Dedifferentiated amniotic fluid mesenchymal stem cell (primary cell): Measurements from ENCODE around the gene CRP.
"Not testable (repeated sequence)": the region's sequence is repeated elsewhere in the genome, so short reads cannot be mapped to it uniquely, and the experiment has no call there.

Experiments
- DNase-seq: peaks from one replicate; pipeline ENCODE4 v3.0.0-alpha.2; 2016; ENCODE audit errors: extremely low spot score

Gene CRP

DNA sequence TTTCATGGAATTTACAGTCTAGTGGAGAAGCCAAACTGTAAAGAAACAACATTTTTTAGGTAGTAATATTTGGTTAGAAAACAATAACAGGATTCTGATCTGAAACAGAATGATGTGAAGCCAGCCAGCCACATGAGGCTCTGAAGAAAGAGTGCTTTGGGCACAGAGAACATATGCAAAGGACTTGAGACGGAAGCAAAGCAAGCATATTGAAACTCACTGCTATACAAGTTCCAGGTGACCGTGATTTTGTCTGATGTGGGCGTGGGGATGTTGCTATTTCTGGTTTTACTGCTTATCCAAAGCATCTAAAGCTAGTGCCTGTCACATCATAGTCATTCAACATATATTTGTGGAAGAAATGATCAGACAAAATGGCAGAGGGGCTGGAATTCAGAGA lies 14.7 kb downstream of the CRP start:
- no peak for DNase-seq

DNA sequence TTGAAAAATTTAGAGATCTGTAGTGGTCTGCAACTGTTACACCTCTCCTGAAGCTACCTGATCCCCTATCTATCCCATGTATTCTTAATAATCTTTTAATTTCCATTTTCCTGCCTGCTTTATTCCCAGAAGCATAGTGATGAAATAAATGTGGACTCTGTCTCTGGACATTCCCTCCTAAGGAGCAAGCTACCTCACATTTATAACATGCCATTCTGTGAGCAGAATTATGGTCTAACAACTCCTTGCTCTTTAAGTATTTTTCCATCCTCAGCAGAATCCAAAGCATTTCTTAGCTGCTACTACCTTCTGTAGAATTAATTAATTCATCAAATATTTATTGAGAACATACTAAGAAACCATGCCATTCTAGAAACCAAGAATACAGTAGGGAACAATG lies 15.1 kb downstream of the CRP start:
- DNase-seq, result no peak

DNA sequence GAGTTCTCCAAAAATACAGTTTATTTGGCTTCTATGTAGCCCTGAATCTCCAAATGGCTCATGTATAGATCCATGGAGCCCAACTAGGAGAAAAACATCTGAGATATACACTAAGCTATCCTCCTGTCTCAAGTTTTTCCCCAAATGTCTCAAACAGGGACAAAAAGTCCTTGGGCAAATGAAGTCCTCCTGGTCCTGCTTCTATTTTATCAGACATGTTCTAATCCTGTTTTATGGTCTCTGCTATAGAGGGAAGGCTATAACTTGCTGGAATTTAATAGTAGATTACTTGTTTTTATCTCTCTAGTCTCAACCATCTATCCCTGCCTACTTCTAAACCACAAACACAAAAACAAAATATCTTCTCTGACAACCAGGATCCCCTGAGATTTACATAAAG lies 26.9 kb downstream of the CRP start:
- DNase-seq, result no peak

DNA sequence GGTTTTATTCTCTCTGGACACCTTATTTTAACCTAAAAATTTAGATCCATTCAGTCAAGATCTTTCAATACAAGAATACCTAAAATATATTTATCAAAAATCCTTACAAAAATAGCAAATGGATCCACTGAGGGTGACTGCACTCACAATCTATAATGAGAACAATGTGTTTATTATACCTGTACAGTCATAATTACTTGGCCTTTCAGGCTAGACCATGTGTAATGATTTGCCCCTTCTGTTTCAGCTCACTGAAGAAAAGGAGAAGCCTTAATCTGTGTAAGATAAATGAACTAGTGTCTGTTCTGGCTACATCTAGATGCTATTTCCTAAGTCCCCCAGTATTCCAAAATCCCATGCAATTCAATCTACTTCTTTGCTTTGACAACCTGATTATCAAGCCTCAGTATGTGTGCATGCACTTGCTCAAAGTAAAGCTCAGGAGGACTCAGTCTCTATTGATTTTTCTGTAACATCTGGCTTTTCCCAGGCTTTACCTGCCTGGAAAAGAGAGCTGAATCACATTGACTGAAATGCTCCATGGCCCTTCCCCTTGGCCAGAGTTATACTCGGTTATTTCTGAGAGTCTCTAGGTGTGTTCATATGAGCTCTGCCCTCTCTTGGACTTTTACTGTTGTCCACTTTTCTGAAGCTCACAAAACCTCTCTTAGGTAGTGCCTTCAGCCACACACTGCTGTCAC lies 27.6 kb downstream of the CRP start:
- DNase-seq, result no peak

DNA sequence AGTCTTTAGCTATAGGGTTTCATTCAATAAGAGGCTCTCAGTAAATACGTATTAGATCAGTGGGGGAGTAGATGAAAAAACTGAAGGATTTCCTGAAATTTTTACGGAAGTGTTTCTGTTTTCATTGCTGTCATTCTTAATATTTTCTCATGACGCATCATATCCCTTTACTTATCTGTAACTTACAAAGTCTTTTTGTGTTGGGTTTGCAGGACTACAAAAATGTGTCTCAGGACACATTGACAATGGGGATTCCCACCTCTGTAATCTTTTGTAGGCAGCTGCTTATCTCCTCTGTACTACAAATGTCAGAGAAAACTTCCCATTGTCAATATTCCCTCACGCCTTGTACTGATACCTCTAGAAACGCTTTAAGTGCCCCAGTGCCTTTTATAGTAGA lies 35.5 kb downstream of the CRP start:
- no peak for DNase-seq

DNA sequence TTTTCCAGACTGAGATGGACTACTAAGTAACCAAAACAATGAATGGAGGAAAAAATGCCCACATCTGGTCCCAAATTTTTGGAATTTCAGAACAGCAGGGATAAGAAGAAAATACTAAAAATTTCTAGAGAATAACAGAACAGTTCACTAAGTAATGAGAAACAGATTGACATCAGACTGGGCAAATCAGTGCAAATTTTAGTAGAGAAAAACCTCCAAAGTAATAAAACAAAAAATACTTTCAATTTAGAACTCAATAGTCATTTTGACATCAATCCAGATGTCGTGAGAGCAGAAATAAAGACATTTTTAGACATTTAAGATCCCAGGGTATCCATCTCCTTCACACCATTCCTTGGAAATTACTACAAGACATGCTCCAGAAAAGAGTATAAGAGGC lies 39.3 kb downstream of the CRP start:
- DNase-seq, result no peak

DNA sequence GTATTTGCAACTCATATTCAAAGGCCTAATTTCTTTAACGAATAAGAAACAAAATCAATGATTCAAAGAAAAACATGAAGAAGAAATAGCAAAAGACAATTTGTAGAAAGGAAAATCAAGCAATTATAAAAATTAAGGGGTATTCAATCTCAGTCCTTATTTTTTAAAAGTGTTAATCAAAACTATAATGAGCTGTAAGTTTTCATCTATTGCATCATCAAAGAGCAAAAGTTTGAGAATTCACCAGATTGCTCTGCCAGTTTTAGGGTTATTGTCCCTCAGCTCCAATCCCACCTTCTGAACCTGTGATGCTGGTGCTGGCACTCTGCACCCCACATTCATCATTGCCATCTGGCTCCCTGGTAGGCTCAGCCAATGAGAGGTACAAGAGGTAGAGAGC lies 42.0 kb downstream of the CRP start:
- not testable (repeated sequence) for DNase-seq

DNA sequence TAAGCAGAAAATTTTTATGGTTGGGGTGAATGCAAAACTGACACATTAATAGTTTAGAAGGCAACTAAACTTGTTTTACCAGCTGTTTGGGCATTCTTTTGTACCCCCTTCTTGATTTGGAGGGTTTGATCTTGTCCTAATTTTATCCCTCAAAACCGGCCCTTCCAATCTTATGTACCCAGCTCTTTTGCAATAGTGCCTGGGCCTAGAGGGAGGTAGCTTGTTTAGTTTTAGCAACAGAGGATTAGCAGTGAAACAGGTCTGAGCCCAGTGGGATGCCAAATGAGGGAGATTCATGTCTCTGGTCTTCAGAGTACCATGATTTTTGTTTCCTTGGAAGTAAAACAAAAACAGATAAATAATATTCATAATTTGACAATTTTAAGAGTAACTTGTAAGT lies 45.1 kb downstream of the CRP start:
- no peak for DNase-seq

DNA sequence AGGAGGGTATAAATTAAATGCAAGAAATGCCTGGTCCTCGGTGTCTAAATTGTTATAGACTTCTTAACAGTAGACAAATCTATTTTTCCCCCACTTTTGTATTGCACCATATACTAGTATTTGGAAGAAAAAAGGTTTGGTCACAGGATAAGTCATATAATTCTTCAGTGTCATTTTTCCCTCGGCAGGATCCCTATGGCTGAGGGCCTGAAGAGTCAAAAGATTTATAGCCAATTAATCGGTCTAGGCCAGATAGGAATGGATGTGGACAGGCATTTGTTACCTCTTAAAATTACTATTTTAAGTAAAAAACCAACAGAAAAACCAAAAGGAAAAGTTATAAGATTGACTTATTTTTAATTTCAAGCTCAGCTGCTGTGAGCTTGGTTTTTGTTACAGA lies 45.6 kb downstream of the CRP start:
- DNase-seq, result no peak

DNA sequence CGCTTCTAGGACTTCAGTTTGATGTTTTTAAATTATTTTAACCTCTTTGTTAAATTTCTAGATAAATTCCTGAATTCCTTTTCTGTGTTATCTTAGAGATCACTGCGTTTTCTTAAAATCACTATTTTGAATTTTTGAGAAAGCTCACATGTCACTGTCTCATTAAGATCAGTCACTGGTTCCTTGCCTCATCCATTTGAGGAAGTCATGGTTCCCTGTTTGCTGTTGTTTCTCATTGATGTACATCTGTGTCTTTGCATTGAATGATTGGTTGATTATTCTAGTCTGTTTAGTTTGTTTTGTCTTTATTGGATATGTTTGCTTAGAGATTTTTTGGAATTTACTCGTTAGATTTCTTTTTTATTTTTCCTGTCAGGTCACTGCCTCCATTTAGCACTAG lies 50.1 kb downstream of the CRP start:
- no peak for DNase-seq

DNA sequence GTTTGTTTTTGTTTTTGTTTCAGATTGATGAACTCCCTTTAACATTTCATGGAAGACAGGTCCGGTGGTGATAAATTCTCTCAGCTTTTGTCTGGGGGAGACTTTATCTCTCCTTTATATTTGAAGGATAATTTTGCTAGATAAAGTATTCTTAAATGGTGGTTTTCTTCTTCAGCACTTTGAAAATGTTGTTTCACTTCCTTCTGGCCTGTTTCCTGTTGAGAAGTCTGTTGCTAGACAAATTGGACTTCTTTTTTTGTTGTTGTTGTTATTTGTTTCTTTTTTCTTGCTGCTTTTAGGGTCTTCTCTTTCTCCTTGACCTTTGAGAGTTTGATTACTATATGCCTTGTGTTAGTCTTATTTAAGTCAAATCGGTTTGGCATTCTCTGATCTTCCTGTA lies 50.8 kb downstream of the CRP start:
- no peak for DNase-seq
